Measurements from ENCODE around the gene MAPK8IP2. TPM values are rescaled to one million over a fixed set of nuclear protein-coding genes. Genes with fewer than 3 reads are reported as not detected.

MAPK8IP2 gene
- total RNA-seq, 1 donor from 2014 or later = 0.48 TPM

DNA sequence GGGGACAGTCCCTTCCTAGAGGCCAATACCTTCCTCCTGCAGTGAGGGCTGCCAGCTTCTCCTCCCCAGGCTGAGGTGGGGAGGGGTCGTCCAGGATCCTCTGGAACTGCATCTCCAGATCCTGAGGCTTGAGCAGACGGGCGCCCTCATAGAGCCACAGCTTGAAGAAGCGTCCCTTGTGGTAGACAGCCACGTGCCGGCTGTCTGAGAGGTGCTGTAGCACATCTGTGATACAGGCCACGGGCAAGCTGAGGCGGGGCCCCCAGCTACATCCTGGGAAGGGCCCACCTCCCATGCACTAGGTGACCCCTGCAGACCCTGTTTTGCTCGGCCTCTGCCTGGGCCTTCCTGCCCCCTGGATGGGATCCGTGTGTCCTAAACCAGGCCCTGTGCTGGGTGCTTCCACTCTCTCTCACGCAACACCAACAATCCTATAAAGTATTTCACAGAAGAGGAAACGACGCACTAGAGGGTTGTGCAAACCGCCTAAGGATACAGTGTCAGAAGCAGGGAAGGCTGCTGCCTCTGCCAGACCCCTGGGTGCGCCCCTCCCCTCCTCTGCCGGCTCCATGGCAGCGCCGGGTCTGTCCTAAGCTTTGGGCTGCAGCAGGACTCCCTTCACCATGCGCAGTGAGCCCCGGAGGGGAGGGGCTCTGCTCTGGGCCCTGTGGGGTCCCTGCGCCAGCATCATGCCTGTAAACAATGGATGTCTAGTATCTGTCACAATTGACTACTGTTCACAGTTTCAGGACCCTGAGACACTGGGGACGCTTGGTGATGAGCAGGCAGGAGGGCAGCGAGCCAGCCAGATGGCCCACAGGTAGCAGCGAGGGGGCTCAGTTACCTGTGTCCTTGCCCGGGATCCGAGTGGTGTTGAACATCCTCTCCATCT is 26.9 kb upstream of the MAPK8IP2 start:
- intact Hi-C loops (cut with DNase I) = no loop called here
- DNase-seq (ENCODE audit: low spot score) = no peak

DNA sequence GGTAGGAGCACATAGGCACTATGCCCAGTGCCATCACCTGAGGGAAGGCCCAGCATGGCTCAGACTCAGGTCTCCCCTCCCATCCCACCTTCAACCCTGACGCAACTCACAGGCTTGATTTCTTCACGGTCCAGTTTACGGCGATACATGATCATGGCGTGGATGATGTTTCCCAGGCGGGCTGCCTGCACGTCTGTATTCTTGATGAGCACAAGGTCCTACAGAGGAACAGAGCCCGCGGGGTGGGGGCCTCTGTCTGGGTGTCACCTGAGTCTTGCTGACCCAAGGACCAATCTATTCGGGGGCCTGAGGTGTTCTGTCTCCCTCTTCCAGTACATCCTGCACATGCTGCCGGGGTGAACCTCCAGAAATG is 26.2 kb upstream of the MAPK8IP2 start:
- intact Hi-C loops (cut with DNase I) = no loop called here
- DNase-seq (ENCODE audit: low spot score) = no peak

DNA sequence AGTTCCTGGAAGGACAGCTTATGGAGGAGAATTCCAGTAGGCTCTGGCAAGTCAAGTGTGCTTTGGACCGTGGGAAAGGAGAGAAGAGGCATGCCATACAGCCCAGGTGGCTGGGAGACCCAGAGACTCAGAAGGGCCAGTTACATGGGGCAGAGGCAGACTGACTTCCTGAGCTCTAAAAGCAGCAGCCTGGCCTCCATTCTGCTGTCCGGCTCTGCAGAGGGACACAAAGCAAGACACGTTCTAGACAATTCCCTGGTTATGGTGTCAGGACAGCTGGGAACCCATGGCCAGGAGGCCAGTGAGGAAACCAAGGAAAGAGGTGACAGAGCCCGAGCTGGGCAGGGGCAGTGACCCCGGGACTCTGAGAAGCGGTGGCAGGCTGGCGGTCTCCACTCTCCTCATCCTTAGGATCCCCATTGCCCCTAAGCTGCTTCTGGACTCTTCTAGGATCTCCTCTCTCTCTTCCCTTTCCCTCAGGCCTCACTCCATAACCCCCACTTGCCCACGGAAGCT is 25.1 kb upstream of the MAPK8IP2 start:
- intact Hi-C loops (cut with DNase I) = no loop called here
- DNase-seq (ENCODE audit: low spot score) = no peak

DNA sequence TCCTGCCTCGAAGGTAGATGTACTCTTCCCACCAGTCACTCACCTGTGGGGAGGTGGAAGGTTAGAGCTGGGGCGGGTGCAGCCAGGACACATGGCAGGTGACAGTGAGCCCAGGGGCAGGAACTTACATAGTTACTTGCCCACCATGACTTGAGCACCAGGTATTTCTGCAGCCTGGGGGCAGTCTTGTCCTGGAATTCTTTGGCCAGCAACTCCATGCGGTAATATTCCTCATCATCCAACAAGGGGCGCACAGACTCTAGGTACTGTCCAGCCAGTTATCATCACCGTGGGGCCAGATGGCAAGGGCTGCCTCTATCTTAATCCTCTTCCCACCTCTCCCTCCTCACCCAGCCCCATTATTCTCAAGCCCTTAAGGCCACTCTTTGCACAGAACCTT is 24.5 kb upstream of the MAPK8IP2 start:
- intact Hi-C loops (cut with DNase I) = no loop called here
- DNase-seq (ENCODE audit: low spot score) = no peak

DNA sequence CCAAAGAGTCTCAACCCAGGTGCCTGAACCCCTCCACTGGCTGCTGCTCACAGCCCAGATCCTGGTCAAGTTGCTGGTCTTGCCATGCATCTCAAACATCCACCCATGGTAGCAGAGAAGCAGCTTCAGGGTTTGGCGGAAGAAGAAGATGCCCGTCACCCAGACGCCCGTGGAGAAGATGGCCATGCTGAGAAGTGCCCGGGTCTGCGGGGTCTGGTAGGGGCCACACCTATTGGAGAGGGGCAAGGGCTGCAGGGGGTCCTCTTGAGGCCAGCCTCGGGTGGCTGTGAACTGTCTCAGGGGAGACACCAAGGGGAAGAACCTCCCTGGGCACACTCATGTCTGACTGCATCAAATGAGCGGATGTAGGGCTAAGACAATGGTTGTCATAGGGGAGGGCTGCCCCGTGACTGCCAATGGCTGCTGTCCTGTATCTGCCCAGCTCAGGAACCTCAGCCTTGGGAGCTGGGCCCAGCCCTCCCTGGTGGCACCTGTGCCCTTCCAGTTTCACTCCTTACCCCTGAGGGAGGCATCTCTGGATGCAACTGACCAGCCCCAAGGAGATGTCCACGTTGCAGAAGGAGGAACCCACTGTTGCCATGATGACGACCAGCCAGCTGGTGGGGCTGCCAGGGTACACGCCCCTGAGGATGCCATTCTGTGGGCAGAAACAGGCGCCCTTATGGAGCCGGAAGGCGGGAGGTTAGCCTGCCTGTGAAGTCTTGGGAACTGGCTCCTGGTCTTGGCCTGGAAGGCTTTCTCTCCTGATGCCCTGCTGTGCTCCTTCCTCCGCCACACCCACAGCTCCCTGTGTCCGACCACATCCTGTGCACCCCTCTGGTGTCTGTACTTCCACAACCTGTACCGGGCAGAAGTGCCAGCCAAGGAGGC is 23.5 kb upstream of the MAPK8IP2 start:
- intact Hi-C loops (cut with DNase I) = no loop called here

DNA sequence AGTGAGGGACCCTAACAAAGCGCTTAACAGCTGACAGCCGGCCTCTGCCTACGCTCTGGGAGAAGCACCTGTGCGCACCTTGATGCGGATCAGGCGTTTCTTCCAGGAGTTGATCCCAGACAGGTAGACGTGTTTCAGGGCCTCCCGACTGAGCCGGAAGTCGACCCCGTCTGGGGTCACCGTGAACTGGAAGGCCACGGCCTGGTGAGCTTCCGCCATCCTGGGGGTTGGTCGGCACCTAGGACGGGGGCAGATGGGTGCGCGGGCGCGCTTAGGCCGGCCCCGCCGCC is 23.0 kb upstream of the MAPK8IP2 start:
- intact Hi-C loops (cut with DNase I) = no loop called here
- no peak for DNase-seq (ENCODE audit: low spot score)

More for the DNA sequence above, 23.5 kb upstream of the MAPK8IP2 start:
- DNase-seq (ENCODE audit: low spot score) = no peak

DNA sequence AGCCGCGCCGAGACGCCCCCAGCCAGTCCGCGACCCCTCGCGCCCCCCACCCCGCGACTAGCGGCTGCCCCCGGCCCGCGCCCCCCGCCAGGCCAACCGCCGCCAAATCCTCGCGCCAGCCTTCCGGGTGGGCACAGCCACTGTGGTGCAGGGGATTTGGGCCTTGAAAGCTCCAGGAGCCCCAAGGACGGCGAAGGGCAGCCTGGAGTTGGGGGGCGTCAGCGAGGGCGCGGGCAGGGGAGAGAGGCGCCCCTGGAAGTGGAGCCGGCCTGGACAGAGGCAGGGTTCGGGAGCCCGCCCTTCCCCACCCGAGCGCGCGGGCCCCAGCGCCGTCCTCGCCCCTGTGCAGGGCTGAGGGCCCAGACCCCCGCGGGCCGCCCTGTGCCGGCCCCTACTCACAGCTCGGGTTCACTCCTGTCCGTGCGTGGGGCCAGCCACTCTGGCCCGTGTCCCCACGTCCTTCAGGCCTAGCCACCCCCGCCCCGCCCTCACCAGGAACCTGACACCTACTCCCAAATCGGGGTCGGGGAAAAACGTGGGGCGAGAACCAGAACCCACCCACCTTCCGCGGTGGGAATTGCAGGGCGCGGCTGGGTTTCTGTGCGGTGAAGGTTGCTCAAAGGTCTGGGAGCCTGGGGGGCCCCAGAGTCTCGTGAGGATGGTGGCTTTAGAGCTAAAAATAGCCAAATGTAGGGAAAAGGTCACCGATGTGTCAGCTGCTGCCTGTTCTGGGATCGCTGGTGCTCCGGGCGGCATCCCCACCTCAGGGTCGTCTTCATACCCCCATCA is 22.4 kb upstream of the MAPK8IP2 start, which contains the start of gene CPT1B:
TSS of gene CPT1B (minus strand) at position 441 of the 789 bp plus-strand sequence. CDS start 512 bp downstream, outside the sequence.
- intact Hi-C loops (cut with DNase I) = loop anchor here (1.0 kb wide), 1 partner anchor 15 kb away; no protein-coding TSS in a partner anchor
- DNase-seq (ENCODE audit: low spot score) = peak; percentile 83

DNA sequence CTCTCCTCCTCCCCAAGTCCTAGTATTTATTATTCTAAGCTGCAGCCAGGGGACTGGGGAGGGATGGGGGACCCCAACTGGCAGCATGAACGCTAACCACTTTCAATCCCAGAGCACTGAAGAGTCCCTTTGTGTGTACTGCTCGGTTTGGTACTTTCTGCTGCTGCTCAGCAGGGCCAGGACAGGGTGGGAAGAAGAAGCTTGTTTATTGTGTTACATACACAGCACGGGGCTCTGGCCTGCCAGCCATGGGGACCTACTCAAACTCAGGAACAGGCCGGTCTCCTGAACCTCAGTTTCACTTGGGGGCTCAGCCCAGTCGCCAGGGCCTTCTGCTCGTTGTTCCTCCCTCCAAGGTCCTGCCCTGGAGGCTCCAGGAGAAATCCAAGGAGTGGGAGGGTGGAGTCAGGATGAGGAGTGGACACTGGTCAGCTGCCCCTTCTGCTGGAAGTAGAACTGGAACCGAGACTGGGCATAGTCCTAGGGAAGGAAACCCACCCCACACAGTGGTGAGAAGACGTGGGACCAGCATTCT is 21.8 kb upstream of the MAPK8IP2 start:
- no peak for DNase-seq (ENCODE audit: low spot score)
- intact Hi-C loops (cut with DNase I) = loop anchor here (1.0 kb wide), 1 partner anchor 16 kb away; no protein-coding TSS in a partner anchor

DNA sequence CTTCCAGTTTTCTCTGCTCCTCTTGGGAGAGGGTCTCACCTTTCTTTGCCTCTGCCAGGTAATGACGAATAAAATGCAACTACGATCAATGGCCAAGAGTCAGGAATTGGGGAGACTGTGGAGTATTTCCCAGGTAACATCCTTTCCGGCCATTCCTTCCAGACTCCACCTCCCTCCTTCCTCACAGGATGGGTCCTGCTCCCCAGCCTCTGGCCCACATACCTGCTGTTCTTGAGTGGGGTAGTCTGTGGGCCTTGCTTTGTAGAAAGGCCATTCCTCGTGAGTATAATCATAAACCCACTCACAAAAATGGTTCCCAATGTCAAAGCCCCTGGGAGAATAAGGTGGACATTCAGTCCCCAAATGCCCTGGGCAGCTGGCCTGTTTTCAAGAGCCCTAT is 20.8 kb upstream of the MAPK8IP2 start:
- intact Hi-C loops (cut with DNase I) = loop anchor here (5.0 kb wide), 1 partner anchor 52 kb away; the partner anchor contains the start of gene SCO2
- DNase-seq (ENCODE audit: low spot score) = no peak

DNA sequence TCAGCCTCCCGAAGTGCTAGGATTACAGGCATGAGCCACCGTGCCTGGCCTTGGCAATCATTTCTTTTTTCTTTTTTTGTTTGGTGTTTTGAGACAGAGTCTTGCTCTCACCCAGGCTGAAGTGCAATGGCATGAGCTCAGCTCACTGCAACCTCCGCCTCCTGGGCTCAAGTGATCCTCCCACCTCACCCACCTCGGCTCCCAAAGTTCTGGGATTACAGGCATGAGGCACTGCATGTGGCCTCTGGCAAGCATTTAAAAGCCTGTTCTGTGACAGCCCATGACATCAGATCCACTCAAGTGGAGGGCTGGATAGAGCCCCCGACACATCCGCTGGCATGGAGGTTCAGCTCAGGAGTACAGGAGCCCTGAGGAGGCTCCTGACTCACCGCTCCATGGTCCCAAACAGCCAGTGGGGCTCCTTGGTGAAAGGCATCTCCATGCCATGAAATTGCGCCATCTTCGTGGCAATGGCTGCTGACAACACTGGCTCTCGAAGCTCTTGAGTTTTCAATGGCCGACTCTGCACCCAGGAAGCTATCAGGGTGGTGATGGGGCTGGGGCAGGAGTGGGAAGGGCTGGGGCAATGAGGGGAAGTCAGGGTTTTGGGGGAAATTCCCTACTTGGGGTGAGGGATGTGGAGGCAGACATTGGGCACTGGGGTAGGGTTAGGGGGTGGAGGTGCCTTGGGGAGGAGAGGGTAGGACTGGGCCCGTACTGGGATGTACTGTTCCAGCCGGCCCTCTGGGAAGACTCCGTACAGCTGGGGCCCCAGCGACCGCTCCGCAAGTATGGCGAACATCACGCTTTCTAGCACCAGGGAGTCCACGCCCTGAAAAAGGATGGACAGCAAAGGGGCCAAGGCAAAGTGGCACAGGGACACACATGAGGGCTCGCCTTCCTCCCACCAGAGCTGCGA is 19.3 kb upstream of the MAPK8IP2 start:
- no peak for DNase-seq (ENCODE audit: low spot score)
- intact Hi-C loops (cut with DNase I) = loop anchor here (5.0 kb wide), 1 partner anchor 54 kb away; the partner anchor contains the start of gene SCO2

DNA sequence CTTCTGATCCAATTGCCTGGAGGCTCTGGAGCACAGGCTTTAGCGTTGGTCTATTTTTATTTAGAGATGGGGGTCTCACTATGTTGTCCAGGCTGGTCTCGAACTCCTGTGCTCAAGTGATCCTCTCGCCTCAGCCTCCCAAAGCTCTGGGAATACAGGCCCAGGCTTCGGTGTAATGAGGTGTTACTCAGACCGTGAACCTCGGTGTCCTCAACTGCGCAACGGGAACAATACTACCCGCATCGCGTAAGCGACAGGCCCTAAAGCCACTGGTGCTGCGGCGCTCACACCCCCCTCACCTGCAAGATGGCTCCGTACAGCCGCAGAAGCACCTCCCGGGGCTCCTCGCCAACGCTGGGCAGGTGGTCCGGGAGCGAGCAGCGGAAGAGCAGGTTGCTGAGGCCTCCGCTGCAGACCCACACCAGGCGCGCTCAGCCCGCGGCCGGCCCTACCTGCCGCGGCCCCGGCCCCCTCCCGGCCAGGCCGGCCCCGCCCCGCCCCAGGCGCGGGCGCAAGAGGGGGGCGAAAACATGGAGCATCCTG is 18.6 kb upstream of the MAPK8IP2 start:
- DNase-seq (ENCODE audit: low spot score) = no peak
- intact Hi-C loops (cut with DNase I) = loop anchor here (2.0 to 5.0 kb wide), 2 partner anchors 19 to 55 kb away; partner anchors contain the start of genes SCO2 and SYCE3

DNA sequence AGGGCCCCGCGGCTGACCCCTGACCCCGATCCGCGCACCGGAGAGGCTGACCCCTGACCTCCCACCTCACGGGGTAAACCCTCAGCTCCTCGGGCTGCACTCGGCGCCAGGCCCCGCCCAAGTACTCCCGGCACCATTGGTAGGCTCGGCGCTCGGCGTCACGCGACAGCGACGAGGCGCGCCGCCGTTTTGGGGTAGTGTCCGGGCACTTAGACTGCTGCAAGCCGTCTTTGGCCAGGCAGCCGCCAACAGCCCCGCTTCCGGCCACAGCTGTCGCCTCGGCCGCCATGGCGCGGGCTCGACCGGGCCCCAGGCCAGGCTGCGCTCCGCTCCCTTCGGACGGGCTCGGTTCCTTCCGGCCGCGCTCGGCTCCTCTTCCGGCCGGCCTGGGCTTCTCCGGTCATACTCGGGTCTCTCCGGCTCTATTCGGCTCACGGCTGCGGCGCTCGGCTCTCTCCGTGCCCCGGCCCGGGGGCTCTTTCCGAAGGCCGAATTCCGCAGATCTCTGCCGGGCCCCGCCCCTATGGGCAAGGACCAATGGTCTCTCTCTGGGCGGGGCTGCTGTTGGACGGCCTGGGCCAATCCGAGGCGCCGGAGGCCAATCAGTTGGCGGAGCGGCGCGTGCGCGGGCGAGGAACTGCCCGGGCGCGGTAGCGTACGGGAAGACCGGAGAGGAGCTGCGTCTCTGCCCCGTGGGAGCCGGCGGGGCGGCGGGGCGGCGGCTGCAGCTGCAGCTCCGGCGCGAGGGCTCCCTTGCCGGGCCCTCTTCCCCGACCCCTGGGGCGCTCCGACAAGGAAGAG is 17.9 kb upstream of the MAPK8IP2 start, which contains the start of gene CHKB:
TSS of gene CHKB (minus strand) at position 357 of the 801 bp plus-strand sequence. CDS start at position 289, 68 bp downstream.
- intact Hi-C loops (cut with DNase I) = loop anchor here (2.0 to 5.0 kb wide), 2 partner anchors 20 to 55 kb away; partner anchors contain the start of genes SCO2 and SYCE3
- peak; percentile 99 for DNase-seq (ENCODE audit: low spot score)

DNA sequence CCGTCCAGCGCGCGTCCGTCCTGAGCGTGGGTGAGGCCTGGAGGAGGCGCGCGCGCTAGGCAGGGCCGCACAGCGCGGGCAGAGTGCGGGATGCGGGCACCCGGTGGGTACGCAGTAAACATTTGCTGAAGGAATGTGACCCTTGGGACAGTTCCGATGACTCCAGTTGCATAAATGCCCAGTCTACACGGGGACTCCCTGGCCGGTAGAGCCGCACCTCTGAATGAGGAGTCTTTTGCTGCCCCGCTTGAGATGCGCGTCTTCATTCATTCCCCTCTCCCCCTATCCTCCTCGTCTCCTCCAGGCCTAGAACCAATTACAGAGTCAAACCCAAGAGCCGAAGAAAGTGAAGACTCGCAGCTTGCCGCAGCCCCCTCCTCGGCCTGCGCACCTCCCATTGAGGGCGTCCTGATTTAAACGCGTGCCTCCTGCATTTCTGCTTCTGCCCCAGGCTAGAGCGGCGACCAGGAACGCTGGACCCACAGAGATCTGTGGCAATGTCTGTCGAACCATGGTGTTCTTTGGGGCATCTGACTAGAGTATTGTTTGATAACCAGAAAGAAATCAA is 17.2 kb upstream of the MAPK8IP2 start:
- intact Hi-C loops (cut with DNase I) = loop anchor here (2.0 to 5.0 kb wide), 2 partner anchors 21 to 56 kb away; partner anchors contain the start of genes SCO2 and SYCE3

DNA sequence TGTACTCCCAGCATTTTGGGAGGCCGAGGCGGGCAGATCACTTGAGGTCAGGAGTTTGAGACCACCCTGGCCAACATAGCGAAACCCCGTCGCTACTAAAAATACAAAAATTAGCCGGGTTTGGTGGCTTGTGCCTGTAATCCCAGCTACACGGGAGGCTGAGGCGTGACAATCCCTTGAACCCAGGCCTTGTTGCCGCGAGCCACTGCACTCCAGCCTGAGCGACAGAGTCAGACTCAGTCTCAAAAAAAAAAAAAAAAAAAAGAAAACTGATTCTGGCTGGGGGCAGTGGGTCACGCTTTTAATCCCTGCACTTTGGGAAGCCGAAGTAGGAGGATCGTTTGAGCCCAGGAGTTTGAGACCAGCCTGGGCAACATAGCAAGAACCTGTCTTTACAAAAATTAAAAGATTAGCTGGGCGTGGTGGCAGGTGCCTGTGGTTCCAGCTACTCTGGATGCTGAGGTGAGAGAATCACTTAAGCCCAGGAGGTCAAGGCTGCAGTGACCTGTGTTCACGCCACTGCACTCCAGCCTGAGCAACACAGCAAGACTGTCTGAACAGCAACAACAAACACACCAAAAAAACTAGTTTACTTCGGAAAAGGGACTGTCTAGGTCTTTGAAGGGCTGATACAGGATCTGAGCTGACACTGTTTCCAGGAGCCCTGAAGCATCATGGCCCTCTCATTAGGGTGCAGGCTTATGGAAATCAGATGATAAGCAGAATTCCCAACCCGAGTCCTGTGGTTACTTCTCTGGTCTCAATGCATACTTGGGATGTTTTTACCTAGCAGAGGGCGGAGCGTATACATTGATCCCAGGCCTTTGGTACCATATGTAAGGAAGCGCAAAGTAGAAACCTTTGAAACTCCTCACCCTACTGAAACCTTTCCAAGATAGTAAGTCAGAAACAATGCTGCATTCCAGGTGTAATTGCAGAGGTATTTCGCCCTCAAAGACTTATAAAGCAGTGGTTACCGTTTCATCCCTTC is 16.2 kb upstream of the MAPK8IP2 start:
- intact Hi-C loops (cut with DNase I) = loop anchor here (5.0 kb wide), 1 partner anchor 57 kb away; the partner anchor contains the start of gene SCO2
- no peak for DNase-seq (ENCODE audit: low spot score)

More for the DNA sequence above, 17.2 kb upstream of the MAPK8IP2 start:
- DNase-seq (ENCODE audit: low spot score) = no peak

DNA sequence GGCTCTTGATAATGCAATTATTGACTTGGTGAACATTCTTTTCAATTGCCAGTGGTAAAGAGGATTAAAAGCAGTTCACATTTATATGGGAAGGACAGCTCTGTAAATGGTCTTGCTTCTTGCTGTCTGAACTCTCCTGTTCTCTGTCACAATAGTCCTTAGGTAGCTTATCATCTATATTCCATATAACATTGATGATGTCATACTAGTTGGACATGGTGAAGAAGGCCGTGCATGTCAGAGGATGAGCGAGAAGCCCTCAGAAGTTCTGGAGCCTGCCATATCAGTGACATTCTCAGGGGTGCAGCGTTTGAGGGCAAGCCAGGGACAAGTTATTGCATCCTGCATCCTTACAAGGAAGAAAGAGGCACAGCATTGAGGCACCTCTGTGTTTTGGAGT is 15.4 kb upstream of the MAPK8IP2 start:
- no peak for DNase-seq (ENCODE audit: low spot score)
- intact Hi-C loops (cut with DNase I) = no loop called here

Data from cardiac septum (tissue), 1 donor.